HFF-Myc (cell line): ENCODE results near the gene LCLAT1.

Experiments
- DNase-seq: peaks from one replicate; pipeline ENCODE4 v3.0.0-alpha.2; 2011; ENCODE audit warnings: low read depth; ENCODE audit errors: extremely low read depth
- H3K4me3 ChIP-seq: replicated peaks from 2 replicates; pipeline ENCODE4 v1.5.1; 2011; ENCODE audit warnings: low read depth, mild to moderate bottlenecking, control low read depth, low read length
- TF ChIP-seq, protein P1 (sequence below): IDR thresholded peaks from 2 replicates; pipeline ENCODE4 v1.5.1; 2012; ENCODE audit warnings: mild to moderate bottlenecking, low read depth, low read length, control low read depth; ENCODE audit errors: missing control alignments

Gene LCLAT1

DNA sequence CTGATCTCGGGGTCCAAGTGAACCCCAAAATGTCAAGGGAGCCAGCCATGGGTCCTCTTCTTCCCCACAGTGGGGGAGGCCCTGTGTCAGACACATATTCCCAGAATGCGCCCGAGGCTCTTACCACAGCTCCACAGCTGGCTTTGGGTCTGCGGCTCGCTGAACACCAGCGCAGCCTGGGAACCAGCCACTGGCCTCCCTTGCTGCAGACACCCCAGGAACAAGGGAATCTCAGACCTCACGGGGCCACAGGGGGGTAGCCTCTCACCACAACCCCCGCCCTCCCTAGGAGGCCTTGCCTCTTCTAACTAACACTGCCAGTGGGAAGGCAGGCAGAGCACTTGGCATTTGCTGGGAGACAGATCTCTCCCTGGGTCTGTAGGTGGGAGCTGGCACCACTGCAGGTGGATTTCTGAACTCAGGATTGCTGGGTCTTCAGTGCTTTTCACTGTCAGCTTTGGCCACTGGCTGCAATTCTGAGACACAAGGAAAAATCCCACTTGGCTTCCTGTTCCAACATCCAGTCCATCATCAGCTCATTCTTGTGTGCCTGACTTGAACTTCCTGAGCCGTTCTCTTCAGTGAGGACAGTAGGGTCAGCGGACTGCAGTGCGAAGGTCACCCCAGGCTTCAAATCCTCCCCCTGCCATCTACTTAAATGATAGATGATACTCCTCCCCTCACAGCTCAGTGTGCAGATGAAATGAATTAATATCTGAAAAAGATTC is 231.5 kb downstream of the LCLAT1 start:
- DNase-seq: no peak
- H3K4me3 ChIP-seq: no peak overlapping the region
- TF ChIP-seq, protein P1, sequence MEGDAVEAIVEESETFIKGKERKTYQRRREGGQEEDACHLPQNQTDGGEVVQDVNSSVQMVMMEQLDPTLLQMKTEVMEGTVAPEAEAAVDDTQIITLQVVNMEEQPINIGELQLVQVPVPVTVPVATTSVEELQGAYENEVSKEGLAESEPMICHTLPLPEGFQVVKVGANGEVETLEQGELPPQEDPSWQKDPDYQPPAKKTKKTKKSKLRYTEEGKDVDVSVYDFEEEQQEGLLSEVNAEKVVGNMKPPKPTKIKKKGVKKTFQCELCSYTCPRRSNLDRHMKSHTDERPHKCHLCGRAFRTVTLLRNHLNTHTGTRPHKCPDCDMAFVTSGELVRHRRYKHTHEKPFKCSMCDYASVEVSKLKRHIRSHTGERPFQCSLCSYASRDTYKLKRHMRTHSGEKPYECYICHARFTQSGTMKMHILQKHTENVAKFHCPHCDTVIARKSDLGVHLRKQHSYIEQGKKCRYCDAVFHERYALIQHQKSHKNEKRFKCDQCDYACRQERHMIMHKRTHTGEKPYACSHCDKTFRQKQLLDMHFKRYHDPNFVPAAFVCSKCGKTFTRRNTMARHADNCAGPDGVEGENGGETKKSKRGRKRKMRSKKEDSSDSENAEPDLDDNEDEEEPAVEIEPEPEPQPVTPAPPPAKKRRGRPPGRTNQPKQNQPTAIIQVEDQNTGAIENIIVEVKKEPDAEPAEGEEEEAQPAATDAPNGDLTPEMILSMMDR: no peak

DNA sequence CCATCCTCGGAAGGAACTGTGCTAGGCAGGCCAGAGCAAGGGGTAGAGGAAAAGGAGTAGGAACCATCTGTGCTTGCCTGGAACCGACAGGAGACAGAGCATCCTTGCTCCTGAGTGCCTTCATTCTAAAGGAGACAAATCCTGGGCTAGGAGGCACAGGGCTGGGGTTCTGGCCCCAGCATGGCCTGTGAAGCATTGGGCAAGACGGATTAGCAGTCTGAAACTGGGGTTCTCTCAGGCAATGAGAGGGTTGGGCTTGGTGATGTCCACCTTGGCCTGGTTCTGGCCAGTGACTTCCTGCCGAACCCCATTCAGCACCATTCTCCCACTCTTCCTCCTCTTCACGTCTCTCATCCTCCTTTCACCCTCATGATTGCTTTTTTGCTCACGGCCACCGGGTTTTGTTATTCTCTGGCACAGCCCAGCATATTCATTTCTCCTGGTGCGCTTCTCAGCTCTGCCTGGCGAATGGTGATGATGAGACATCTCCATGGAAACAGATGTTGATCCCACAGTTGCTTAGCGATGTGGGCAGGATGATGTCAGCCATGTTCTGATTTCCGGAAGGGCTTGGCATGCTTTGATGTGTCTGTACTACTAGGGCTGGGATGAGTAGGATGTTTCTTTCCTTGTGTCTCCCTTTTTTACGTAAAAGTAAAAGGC is 232.5 kb downstream of the LCLAT1 start:
- DNase-seq: no peak
- TF ChIP-seq, protein P1: no peak
- H3K4me3 ChIP-seq: no peak overlapping the region

DNA sequence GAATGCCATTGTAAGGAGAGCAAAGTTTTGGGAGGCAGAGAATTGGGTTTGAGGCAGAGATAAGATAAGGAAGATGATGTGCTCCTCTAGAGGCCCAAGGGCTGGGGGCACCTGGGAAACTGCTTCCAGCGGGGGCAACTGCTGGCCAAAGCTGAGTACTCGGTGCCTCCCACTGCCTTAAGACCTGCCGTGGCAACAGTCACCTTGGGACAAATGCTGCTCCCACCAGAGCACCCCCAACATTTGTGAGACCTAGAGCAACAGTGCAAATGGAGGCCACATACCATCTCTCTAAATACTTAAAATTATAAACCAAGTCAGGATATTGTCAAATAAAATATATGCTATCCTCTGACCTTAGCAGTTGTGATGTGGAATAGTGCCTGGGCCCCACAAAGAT is 233.1 kb downstream of the LCLAT1 start:
- no peak for DNase-seq
- TF ChIP-seq, protein P1: no peak
- H3K4me3 ChIP-seq: no peak overlapping the region

DNA sequence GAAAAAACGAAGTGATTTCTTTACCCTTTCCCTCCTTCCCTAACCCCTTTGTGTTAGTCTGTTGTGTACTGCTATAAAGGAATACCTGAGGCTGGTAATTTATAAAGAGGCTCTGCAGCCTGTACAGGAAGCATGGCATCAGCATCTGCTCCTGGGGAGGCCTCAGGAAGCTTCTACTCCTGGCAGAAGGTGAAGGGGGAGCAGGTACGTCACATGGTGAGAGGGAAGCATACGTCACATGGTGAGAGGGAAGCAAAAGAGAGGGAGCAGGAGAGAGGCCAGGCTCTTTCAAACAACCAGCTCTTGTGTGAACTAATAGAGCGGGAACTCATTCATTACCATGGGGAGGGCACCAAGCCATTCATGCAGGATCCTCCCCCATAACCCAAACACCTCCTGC is 234.0 kb downstream of the LCLAT1 start:
- no peak overlapping the region for H3K4me3 ChIP-seq
- TF ChIP-seq, protein P1: no peak
- DNase-seq: no peak

DNA sequence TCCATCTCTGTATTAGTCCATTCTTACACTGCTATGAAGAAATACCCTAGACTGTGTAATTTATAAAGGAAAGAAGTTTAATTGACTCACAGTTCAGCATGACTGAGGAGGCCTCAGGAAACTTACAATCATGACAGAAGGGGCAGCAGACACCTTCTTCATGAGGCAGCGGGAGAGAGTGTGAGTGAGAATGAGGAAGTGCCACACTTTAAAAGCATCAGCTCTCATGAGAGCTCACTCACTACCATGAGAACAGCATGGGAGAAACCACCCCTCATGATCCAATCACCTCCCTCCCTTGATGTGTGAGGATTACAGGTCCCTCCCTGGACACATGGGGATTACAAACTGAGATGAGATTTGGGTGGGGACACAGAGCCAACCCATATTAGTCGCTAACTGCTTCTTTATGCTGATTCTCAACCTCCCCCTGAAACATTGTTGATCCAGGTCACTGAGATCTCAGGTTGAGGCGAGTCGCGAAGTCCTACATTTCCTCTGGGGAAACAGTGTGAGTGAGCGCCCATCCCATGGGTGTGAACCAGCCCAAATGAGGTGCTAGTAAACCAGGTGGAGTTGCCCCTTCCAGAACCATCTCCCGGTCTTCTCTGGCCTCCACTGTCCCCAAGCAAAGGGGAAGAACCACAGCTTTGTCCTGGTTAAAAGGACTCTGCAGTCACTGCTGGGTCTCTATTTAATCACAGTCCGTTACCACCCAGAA is 236.3 kb downstream of the LCLAT1 start:
- TF ChIP-seq, protein P1: no peak
- H3K4me3 ChIP-seq: no peak overlapping the region
- no peak for DNase-seq

DNA sequence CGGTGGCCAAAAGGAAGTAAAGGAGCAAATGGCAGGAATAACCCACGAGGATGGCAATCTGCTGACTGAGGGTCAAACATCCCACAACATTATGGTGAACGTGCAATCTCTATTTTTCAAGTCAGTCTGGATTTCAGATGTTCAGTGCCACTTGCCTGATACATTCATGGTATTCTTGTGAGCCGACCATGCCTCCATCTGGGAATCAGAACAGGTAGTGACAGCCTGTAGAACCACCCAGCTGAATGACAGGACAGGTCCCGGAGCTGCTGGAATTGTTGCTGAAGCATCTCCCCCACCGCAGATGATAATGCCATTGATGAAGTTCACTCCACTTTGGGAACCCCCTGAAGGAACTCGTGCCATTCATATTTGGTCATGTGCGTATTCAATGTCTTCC is 237.0 kb downstream of the LCLAT1 start:
- TF ChIP-seq, protein P1: no peak
- DNase-seq: no peak
- H3K4me3 ChIP-seq: no peak overlapping the region
